Neural cell (in vitro differentiated cells): ENCODE data around the gene PTPRD.

ENCODE experiments used
- CTCF ChIP-seq: fragments of 450-650 bp; IDR thresholded peaks from 2 replicates; pipeline ENCODE4 v1.5.1; 2014; ENCODE audit warnings: antibody characterized with exemption, mild to moderate bottlenecking, moderate library complexity; ENCODE audit not compliant: poor library complexity, severe bottlenecking
- EZH2 ChIP-seq: fragments of 200-600, 300-800 bp; shearing (Covaris generic), sonication (generic); IDR thresholded peaks from 2 replicates; pipeline ENCODE4 v1.6.1; 2014; ENCODE audit warnings: antibody characterized with exemption, low read length, borderline replicate concordance, mild to moderate bottlenecking; ENCODE audit not compliant: insufficient read depth, poor library complexity, severe bottlenecking
- MXI1 ChIP-seq: fragments of 450-650 bp; conservative IDR thresholded peaks from 2 replicates; pipeline ENCODE4 v1.6.1; 2014; ENCODE audit warnings: antibody characterized with exemption, mild to moderate bottlenecking; ENCODE audit not compliant: poor library complexity, severe bottlenecking
- REST ChIP-seq: IDR thresholded peaks from 2 replicates; pipeline ENCODE4 v1.6.1; 2012; ENCODE audit warnings: borderline replicate concordance

- no peak for TF ChIP-seq REST
- no peak for TF ChIP-seq EZH2
- no peak for TF ChIP-seq CTCF
- TF ChIP-seq MXI1, result no peak
Measured at GRCh38 chr9:9719373-9720112, 893.3 kb downstream of the PTPRD start.
